DOHH2 (cell line): Measurements from ENCODE around the gene PEF1.

Experiments used
- CTCF ChIP-seq: fragments of 200-600 bp; sonication (generic); IDR thresholded peaks from one replicate; pipeline ENCODE4 v1.5.1; 2014; ENCODE audit warnings: antibody characterized with exemption, mild to moderate bottlenecking, low read depth, low read length; ENCODE audit not compliant: poor library complexity, severe bottlenecking
- EZH2phosphoT487 ChIP-seq: fragments of 200-600 bp; sonication (generic); IDR thresholded peaks from 2 replicates; pipeline ENCODE4 v1.6.1; 2017; ENCODE audit warnings: borderline replicate concordance, mild to moderate bottlenecking, antibody characterized with exemption, low read length, moderate library complexity, mixed read lengths

- TF ChIP-seq CTCF (no peak), EZH2phosphoT487 (no peak)
Measured at GRCh38 chr1:31660871-31661455, 16.3 kb upstream of the PEF1 start.
